OCI-LY3 (cell line): ENCODE results near the gene FAM89A.

Experiments
- EZH2phosphoT487 ChIP-seq: fragments of 200-600 bp; shearing (Covaris generic); IDR thresholded peaks from 2 replicates; pipeline ENCODE4 v1.6.1; 2018; ENCODE audit warnings: antibody characterized with exemption, mixed run types, low read depth
- TF ChIP-seq, protein P1 (sequence below): fragments of 200-600, 300-600 bp; sonication (generic); IDR thresholded peaks from 2 replicates; pipeline ENCODE4 v1.5.1; 2014; ENCODE audit warnings: antibody characterized with exemption, low read length, low read depth

DNA sequence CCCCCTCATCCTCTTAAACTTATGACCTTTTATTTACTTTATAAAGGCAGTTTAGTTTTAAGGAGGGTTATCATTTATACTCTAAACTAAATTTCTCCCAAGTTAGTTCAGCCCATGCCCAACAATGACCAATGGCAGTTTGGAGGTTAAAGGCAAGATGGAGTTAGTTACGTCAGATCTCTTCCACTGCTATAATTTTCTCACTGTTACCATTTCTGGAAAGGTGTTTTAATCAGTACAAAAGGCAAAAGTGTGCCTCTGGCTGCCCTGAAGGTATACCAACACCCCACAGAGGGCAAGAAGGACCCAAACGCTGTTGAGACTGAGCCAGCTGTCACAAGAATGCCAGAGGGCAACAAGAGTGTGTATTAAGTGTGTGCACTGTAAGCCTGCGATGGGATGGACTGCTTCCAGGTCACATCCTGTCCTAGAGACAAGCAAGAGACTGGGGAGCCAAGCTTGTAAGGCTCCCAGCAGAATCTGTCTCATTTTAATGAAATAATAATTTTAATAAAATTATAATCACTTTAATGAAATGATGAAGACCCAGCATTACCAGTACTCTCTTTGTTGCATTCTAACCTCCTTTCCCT, 32.5 kb upstream of the FAM89A start:
- TF ChIP-seq, protein P1, sequence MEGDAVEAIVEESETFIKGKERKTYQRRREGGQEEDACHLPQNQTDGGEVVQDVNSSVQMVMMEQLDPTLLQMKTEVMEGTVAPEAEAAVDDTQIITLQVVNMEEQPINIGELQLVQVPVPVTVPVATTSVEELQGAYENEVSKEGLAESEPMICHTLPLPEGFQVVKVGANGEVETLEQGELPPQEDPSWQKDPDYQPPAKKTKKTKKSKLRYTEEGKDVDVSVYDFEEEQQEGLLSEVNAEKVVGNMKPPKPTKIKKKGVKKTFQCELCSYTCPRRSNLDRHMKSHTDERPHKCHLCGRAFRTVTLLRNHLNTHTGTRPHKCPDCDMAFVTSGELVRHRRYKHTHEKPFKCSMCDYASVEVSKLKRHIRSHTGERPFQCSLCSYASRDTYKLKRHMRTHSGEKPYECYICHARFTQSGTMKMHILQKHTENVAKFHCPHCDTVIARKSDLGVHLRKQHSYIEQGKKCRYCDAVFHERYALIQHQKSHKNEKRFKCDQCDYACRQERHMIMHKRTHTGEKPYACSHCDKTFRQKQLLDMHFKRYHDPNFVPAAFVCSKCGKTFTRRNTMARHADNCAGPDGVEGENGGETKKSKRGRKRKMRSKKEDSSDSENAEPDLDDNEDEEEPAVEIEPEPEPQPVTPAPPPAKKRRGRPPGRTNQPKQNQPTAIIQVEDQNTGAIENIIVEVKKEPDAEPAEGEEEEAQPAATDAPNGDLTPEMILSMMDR, result no peak
- TF ChIP-seq EZH2phosphoT487, result no peak
